ENCODE data around the gene LY86.

GRCh38 chr6:6650839-6651238 lies 62.3 kb downstream of the LY86 start:
- no peak for TF ChIP-seq NFRKB (IDR thresholded peaks at IDR 0.05)
- no peak for TF ChIP-seq SP1 (IDR thresholded peaks at IDR 0.05)
- no peak for TF ChIP-seq TARDBP (IDR thresholded peaks at IDR 0.05)
- no peak for TF ChIP-seq FOXA1 (IDR thresholded peaks at IDR 0.05)
- no peak for TF ChIP-seq HDGF (IDR thresholded peaks at IDR 0.05; ENCODE audit: borderline replicate concordance)

Measured in HEK293T (cell line).